ENCODE results near the gene OR1F1.

The OR1F1 gene

DNA sequence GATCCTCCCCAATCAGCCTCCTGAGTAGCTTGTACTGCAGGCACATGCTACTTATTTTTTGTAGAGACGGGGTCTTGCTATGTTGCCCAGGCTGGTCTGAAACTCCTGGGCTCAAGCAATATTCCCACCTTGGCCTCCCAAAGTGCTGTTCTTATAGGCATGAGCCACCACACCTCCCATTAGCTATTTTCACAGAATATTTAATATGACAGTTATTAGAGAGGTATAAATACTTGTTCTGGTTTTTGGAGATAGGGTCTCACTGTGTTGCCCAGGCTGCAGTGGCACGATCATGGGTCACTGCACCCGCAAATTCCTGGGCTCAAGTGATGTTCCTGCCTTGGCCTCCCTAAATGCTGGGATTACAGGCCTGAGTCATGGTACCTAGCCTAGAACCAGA lies 32.0 kb upstream of the OR1F1 start:
- TF ChIP-seq, protein P1, sequence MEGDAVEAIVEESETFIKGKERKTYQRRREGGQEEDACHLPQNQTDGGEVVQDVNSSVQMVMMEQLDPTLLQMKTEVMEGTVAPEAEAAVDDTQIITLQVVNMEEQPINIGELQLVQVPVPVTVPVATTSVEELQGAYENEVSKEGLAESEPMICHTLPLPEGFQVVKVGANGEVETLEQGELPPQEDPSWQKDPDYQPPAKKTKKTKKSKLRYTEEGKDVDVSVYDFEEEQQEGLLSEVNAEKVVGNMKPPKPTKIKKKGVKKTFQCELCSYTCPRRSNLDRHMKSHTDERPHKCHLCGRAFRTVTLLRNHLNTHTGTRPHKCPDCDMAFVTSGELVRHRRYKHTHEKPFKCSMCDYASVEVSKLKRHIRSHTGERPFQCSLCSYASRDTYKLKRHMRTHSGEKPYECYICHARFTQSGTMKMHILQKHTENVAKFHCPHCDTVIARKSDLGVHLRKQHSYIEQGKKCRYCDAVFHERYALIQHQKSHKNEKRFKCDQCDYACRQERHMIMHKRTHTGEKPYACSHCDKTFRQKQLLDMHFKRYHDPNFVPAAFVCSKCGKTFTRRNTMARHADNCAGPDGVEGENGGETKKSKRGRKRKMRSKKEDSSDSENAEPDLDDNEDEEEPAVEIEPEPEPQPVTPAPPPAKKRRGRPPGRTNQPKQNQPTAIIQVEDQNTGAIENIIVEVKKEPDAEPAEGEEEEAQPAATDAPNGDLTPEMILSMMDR (IDR thresholded peaks at IDR 0.05; ENCODE audit: control extremely low read depth, extremely low read depth, low read depth, missing control alignments), result no peak
- DNase-seq (ENCODE audit: extremely low spot score), result no peak
- POLR2A ChIA-PET, result no interaction called here
- CTCF ChIA-PET, result interaction anchor here (1.0 kb wide), 1 partner anchor 12 kb away, joined by 3 read pairs; no protein-coding TSS in a partner anchor

GRCh38 chr16:3157229-3158025 lies 30.6 kb upstream of the OR1F1 start:
- DNase-seq (ENCODE audit: extremely low spot score), result no peak
- ChIA-PET CTCF (interaction anchor here (0.6 to 2.0 kb wide), 6 partner anchors 9 to 126 kb away, joined by 3 to 8 read pairs (median 6); no protein-coding TSS in a partner anchor), POLR2A (interaction anchor here (0.9 kb wide), 1 partner anchor 126 kb away, joined by 7 read pairs; no protein-coding TSS in a partner anchor)
- TF ChIP-seq, protein P1 (IDR thresholded peaks at IDR 0.05; ENCODE audit: control extremely low read depth, extremely low read depth, low read depth, missing control alignments), result no peak

DNA sequence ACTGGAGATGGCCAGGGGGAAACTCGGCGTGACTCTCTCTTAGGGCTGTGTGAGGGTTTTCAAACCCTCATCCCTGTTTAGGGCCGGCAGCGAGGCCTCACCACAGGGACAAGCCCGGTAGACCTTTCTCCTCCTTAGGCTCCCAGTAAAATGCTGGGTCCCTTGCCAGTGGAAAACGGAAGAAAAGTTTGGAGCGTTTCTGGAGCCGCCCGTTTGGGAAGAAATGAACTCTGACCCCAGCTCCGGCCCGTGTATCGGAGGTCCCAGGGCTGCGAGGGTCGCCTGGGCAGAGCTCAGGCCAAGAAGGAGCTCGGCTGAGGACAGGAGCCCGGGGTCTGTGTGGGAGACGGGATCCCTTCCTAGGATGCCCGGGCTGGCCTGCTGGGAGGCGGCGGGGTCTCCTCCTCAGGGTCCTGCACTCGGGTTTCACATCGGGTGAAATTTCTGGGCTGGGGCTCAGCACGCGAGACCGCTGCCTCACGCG lies 29.9 kb upstream of the OR1F1 start:
- ChIA-PET CTCF (interaction anchor here (0.6 to 2.0 kb wide), 5 partner anchors 8 to 127 kb away, joined by 3 to 8 read pairs (median 5); no protein-coding TSS in a partner anchor), POLR2A (interaction anchor here (0.6 to 0.9 kb wide), 3 partner anchors 23 to 1112 kb away, joined by 3 to 7 read pairs (median 4); partner anchors contain the start of gene ZNF213)
- TF ChIP-seq, protein P1 (IDR thresholded peaks at IDR 0.05; ENCODE audit: control extremely low read depth, extremely low read depth, low read depth, missing control alignments), result no peak
- DNase-seq (ENCODE audit: extremely low spot score), result no peak

- peak; percentile 94 for DNase-seq (ENCODE audit: extremely low spot score)
- ChIA-PET POLR2A (interaction anchor here (0.6 to 0.9 kb wide), 5 partner anchors 10 to 1111 kb away, joined by 3 to 7 read pairs (median 4); partner anchors contain the start of gene ZNF213), CTCF (interaction anchor here (1.4 to 2.0 kb wide), 4 partner anchors 10 to 127 kb away, joined by 4 to 8 read pairs (median 6); no protein-coding TSS in a partner anchor)
- TF ChIP-seq, protein P1 (IDR thresholded peaks at IDR 0.05; ENCODE audit: control extremely low read depth, extremely low read depth, low read depth, missing control alignments), result no peak
These were observed 29.3 kb upstream of the OR1F1 start for GRCh38 chr16:3158510-3159314.

DNA sequence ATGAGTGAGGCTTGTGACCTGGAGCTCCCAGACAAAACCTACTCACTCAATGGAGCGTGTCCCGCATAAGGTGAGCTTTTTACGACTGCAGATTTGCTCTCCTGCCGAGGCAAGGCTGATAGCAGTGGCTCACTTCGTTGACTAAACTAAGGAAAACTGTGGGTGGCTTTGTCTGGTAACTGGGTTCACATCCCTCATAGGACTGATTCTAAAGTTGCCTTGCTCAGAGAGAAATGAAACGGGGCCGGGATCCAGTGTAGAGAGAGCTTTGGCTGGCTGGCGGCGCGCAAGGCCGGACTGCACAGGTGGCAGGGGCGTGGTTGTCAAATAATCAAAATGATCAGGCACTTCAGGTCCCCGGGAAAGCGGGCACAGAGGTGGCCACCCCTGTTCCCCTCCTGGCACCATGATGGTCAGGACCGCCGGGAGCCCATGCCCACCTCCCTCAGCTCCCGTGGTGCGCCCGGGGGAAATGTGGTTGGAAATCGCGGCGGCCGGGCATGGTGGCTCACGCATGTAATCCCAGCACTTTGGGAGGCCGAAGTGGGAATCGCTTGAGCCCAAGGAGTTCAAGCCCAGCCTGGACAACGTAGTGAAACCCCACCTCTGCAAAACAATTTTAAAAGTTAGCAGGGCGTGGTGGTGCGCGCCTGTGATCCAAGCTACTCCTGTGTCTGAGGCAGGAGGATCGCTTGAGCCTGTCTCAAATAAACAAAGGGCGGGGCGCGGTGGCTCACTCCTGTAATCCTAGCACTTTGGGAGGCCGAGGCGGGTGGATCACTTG lies 26.6 kb upstream of the OR1F1 start:
- POLR2A ChIA-PET, result no interaction called here
- no peak for DNase-seq (ENCODE audit: extremely low spot score)
- CTCF ChIA-PET, result interaction anchor here (0.7 to 1.8 kb wide), 7 partner anchors 9 to 130 kb away, joined by 3 to 5 read pairs (median 3); no protein-coding TSS in a partner anchor
- TF ChIP-seq, protein P1 (IDR thresholded peaks at IDR 0.05; ENCODE audit: control extremely low read depth, extremely low read depth, low read depth, missing control alignments), result no peak
